HG02763 (cell line): ENCODE data around the gene TCTA.

Experiments used
- ATAC-seq: cut with Tn5 transposase; IDR thresholded peaks from one replicate; pipeline ENCODE4 v1.9.1; 2021; ENCODE audit warnings: mild to moderate bottlenecking, moderate library complexity; ENCODE audit not compliant: unreplicated experiment

Gene TCTA

GRCh38 chr3:49456466-49456865 is 44.2 kb downstream of the TCTA start:
- ATAC-seq, result no peak

GRCh38 chr3:49460188-49460890 is 48.1 kb downstream of the TCTA start:
- ATAC-seq, result no peak

GRCh38 chr3:49460956-49461355 is 48.7 kb downstream of the TCTA start:
- ATAC-seq, result no peak

- no peak for ATAC-seq
Observed at GRCh38 chr3:49461443-49462171, 49.4 kb downstream of the TCTA start.

GRCh38 chr3:49462222-49462621 is 50.0 kb downstream of the TCTA start:
- no peak for ATAC-seq

- ATAC-seq, result no peak
Observed at GRCh38 chr3:49465270-49466034, 53.2 kb downstream of the TCTA start.
